Measurements from ENCODE around the gene NDUFB3. TPM values are rescaled to one million over a fixed set of nuclear protein-coding genes. Genes with fewer than 3 reads are reported as not detected.

Gene NDUFB3
- 110 and 118 TPM in 2 replicates for total RNA-seq

DNA sequence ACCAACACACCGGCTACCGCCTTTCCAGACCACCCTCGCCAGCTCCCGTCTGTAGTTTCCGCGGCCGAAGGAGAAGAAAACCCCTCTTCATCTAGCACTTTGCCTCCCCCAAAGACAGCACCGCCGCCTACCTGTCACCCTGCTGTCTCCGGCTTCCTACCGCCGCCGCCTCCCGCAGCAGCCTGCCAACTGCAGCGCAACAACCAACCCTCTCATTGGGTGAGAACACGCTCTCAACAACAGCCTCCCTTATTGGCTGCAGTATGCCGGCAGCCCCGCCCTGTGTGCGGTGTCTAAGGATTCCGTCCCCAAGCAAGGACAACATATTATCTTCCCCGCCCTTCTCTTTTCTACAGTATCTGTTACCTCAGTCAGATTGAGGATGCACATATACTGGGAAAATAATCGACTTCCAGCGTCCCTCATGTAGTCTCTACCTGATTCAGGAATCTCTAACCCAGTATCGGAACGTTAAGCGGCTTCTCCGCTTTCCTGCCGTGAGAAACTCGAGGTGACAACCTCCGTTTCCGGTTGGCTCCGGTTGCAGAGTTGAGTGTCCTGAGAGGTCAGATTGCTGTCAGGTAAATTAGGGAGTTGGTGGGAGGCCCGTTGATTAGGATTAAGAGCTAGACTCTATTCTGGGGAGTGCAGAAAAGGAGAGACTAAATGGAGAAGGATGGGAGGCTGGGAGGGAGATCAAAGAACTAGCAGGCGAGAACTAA, at the start of gene NDUFB3, which contains the start of gene HYCC2:
NDUFB3 (plus strand) TSS at position 523 of the 722 bp plus-strand sequence. CDS start 6,882 bp downstream, outside the sequence.
HYCC2 (minus strand) TSS at position 193 of the 722 bp plus-strand sequence. CDS start 47,662 bp downstream, outside the sequence.

DNA sequence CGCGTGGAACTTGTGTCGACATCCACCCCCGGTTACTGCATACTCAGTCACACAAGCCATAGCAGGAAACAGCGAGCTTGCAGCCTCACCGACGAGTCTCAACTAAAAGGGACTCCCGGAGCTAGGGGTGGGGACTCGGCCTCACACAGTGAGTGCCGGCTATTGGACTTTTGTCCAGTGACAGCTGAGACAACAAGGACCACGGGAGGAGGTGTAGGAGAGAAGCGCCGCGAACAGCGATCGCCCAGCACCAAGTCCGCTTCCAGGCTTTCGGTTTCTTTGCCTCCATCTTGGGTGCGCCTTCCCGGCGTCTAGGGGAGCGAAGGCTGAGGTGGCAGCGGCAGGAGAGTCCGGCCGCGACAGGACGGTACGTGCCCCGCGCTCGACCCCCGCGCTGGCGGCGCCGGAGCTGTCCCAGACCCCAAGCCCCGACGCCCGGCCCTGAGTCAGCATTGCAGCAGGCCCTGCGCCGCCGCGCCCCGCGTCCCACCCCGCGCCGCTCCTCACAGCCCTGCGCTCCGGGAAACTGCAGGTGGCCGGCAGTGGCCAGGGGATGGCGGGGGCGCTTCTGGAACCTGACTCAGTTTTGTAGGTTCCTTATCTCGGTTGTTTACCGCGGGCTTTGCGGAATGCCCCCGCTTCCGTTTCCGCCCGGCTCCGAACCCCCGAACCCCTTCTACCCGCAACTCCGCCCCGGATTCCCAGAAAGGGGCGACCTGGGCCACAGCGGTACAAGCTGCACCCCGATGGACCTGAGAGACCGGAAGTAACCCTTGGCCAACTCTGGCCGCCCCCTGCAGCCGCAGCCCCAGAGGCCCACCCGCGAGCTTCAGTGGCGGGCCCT, 44.5 kb downstream of the NDUFB3 start, which contains the start of gene CFLAR:
CFLAR (plus strand) TSS at position 50 of the 844 bp plus-strand sequence. CDS start 13,702 bp downstream, outside the sequence.

Other genes starting within 250 kb of the NDUFB3 start
- gene CLK1, start 207.3 kb upstream of the NDUFB3 start, total RNA-seq: 56.7 and 60.9 TPM in 2 replicates
- 50.2 and 63.9 TPM in 2 replicates for gene PPIL3, start 182.9 kb upstream of the NDUFB3 start, total RNA-seq
- gene NIF3L1, start 182.6 kb upstream of the NDUFB3 start, total RNA-seq: 17.8 and 19.1 TPM in 2 replicates
- gene ORC2, start 108.3 kb upstream of the NDUFB3 start, total RNA-seq: 12.3 and 12.4 TPM in 2 replicates
- 6.7 and 7.5 TPM in 2 replicates for gene HYCC2, start 330 bp upstream of the NDUFB3 start, total RNA-seq
- 61.7 and 105 TPM in 2 replicates for gene CFLAR, start 44.2 kb downstream of the NDUFB3 start, total RNA-seq
- gene CASP10, start 111.1 kb downstream of the NDUFB3 start, total RNA-seq: 6.4 and 9.1 TPM in 2 replicates
- gene CASP8, start 188.5 kb downstream of the NDUFB3 start, total RNA-seq: 19.1 and 21.5 TPM in 2 replicates

Data from smooth muscle cell of bladder (primary cell).